GM18868 (cell line): ENCODE data around the gene ATP9B.

Source experiments
- ATAC-seq: cut with Tn5 transposase; IDR thresholded peaks from one replicate; pipeline ENCODE4 v1.9.1; 2021; ENCODE audit warnings: mild to moderate bottlenecking, moderate library complexity; ENCODE audit not compliant: unreplicated experiment

The ATP9B gene

DNA sequence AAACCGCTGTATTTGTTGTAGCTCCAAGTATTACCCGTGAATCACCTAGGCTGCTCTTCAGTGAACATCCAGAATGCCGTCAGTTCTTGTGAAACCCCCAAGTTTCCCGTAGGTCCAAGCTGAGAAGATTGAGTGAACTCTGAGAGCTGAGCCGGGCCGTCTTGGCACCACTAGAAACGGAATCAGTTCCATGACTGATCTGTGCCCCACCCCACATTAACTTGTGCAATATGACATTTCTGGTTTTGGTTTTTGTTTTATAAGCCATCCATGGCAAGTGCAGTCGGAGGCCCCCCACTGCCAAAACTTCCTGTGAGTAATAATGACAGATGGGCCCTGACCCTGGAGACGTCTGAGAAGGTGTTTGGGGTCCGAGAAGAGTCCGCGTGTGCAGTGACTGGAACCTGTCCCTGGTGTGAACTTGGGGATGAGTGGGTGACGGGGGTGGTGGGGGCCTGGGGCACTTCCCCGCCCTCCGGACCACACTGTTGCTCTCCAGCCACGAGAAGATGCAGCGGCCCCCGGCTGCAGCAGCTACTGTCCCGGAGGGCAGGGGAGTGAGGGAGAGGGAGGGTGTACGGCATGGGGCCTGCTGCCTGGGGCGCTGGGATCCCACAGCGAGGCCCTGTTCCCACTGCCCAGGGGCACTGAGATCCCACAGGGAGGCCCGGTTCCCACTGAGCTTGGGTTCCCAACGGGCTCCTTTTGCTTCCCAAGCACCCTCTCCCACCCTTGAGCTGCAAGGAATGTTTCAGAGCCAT is 353.0 kb downstream of the ATP9B start:
- peak; percentile 84 for ATAC-seq

- no peak for ATAC-seq
Observed at GRCh38 chr18:79422783-79423165, 353.6 kb downstream of the ATP9B start.

- no peak for ATAC-seq
Observed at GRCh38 chr18:79423211-79424007, 354.2 kb downstream of the ATP9B start.

DNA sequence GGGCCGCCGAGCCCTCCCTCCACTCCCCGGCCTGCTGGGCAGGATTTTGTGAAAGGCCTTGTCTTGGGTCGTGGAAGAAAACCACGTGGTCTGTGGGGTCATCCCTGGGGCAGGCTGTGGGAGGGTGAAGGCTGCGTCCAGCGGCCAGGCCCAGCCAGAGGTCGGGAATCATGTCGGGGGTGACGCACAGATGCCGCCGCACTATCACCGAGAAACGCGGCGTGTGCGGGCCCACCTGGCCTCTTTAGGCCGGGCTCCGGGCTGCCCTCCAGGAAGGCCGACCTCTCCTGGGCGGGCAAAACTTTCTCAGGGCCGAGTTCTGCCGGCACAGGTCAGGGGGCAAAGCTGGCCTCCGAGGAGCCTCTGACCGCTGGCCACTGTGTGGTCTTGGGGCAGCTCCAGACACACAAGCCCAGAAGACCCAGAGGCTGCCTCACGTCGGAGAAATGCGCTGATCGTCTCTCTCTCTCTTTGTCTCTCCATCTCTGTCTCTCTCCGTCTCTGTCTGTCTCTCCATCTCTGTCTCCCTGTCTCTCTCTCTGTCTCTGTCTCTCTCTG is 354.9 kb downstream of the ATP9B start:
- no peak for ATAC-seq

- ATAC-seq, result no peak
Observed at GRCh38 chr18:79424880-79425568, 355.8 kb downstream of the ATP9B start.

DNA sequence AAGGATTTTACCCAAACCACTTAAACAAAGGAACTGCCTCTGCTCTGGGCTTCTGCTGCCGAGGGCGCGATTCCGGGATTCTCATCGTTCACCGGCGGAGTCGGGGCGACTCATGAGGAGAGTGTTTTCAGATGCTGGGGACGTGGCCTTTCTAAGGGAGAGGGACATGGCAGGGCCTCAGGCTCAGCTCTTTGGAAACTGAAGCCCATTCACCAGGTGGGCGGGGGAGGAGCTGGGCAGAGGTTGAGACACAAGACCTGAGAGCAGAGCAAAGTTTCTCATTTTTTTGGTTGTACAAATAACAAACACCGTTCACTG is 356.3 kb downstream of the ATP9B start:
- ATAC-seq, result no peak

DNA sequence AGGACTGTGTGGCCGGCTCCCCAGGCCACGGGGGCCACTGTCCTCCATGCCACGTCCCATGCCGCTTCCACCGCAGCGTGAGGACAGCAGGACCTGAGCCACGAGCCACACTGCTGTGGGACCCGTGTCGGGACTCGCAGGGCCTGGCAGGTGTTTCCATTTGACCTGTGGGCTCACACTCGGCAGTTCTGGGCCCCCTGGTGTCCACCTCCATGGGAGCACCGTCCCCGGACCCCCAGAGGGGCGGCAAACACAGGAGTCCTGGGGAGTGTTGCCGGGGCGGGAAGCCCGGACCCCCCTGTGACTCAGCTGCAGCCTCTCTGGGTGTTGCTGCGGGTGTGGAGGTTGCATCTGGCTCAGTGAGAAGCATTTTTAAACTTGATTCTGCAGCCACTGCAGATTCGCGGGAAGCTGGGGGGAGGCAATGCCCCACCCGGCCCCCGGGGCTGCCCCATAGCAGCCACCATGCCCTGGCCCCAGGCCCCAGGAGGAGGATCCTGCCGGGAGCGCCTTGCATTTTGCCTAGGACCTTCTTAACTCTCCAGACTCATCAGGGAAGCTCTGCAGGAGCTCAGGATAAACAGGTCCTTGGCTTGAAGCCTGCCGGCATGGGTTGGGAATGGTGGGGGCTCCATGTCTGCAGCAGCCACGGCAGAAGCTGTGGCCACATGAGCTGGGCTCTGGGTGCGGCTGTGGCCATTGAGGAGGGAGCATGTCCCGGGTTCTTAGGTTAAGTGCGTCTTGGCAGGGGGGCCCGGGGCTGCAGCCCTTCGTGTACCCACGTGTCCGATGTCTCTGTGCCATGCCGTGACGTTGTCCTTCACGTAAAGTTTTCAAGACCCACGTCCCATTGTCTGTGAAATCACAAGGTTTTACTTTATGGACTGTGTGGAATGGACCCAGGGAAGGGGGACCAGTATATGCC is 357.4 kb downstream of the ATP9B start:
- no peak for ATAC-seq

GRCh38 chr18:79427368-79428225 is 358.4 kb downstream of the ATP9B start:
- ATAC-seq, result no peak
